Kidney epithelial cell (primary cell): Measurements from ENCODE around the gene CPNE8. TPM values are rescaled to one million over a fixed set of nuclear protein-coding genes. Genes with fewer than 3 reads are reported as not detected.

Experiments
- DNase-seq: peaks from one replicate; pipeline ENCODE4 v3.0.0-alpha.2; 2010; ENCODE audit warnings: low read depth
- H3K27me3 ChIP-seq: 2 replicates; pipeline ENCODE4 v1.6.0; 2011; ENCODE audit warnings: low read length; ENCODE audit not compliant: control insufficient read depth, insufficient read depth
- H3K36me3 ChIP-seq: 2 replicates; pipeline ENCODE4 v1.5.1; 2011; ENCODE audit warnings: low read length; ENCODE audit not compliant: control insufficient read depth, insufficient read depth
- H3K4me3 ChIP-seq: 2 replicates; pipeline ENCODE4 v1.5.1; 2011; ENCODE audit warnings: low read depth, mild to moderate bottlenecking, control low read depth, low read length
- CTCF ChIP-seq: IDR thresholded peaks from 2 replicates; pipeline ENCODE4 v1.5.1; 2011; ENCODE audit warnings: mild to moderate bottlenecking, moderate library complexity, low read length, control low read depth, inconsistent platforms; ENCODE audit not compliant: insufficient read depth, poor library complexity, severe bottlenecking
- total RNA-seq: library from RNA; depleted of rRNA; stranded (reverse); fragments of >200 nt; gene quantifications from 2 replicates; pipeline ENCODE4 v1.2.3, GENCODE V29; 2015

The CPNE8 gene
- total RNA-seq, 1 donor from 2014 or later, result 8.0 TPM

GRCh38 chr12:38817942-38818341 lies 87.4 kb downstream of the CPNE8 start:
- Histone ChIP-seq H3K4me3 (no peak overlapping the region), H3K36me3 (no peaks in the 10 kb centered on the region), H3K27me3 (no peaks in the 10 kb centered on the region)
- DNase-seq, result no peak
- TF ChIP-seq CTCF, result no peak

DNA sequence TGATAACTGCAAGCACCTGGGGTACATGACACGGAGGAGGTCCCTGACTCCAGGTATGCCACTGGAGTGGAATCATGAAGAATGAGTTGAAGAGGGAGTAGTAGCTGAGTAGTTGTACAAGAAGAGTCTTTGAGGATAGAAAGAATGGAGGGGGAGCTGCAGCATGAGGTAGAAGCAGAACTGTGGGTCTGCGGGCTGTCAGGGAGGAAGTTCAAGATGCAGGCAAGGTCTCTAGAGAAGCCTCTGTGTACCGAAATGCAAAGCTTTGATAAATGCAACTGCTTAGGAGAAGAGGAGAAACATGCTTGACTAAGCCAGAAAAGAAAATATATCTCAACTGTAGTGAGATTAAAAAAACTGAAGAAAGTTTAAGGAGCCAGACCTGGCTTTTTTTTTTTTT lies 91.5 kb downstream of the CPNE8 start:
- Histone ChIP-seq H3K4me3 (no peak overlapping the region), H3K27me3 (no peaks in the 10 kb centered on the region), H3K36me3 (no peaks in the 10 kb centered on the region)
- no peak for TF ChIP-seq CTCF
- DNase-seq, result no peak

DNA sequence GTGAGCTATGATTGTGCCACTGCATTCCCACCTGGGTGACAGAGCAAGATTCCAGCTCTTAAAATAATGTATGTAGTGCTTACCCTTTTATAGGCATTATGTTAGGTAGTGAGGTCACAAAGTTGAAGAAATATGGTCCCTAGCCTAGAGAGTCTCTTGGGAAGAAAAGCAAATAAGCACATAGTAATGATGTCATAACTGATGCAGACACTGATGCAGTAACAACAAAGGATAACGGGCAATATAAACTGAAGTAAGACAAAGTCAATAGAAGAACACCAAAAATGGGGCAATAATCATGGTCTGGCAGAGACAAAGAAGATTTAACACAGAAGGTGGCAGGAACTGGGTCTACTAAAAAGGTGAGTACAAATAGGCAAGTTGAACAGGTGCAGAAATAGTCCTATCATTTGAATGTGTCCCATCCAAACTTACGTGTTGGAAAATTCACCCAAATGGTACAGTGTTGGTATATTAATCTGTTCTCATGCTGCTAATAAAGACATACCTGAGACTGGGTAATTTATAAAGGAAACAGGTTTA lies 93.5 kb downstream of the CPNE8 start:
- H3K4me3 ChIP-seq, result no peak overlapping the region

DNA sequence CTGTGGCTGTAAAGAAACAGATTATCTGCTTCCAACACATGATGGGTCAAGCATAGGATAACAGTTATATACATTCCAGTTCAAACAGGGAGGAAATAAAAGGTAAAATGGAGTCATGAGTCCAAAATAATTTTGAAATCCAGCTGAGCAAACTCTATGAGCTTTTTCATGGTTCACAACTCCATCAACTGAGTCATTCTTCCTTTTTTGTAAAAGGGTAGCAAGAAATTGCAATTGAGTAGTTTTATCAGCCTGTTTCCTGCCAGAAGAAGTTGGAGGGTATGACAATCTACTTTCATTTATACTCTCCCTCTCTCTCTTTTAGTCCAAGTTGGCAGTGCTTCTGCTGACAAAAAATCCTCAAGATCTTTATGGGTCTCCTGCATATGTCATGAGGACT lies 95.6 kb downstream of the CPNE8 start:
- Histone ChIP-seq H3K4me3 (no peak overlapping the region), H3K36me3 (no peaks in the 10 kb centered on the region), H3K27me3 (no peaks in the 10 kb centered on the region)
- no peak for TF ChIP-seq CTCF
- DNase-seq, result no peak

More for the DNA sequence above, 93.5 kb downstream of the CPNE8 start:
- H3K36me3 ChIP-seq, result no peaks in the 10 kb centered on the region
- TF ChIP-seq CTCF, result no peak
- no peaks in the 10 kb centered on the region for H3K27me3 ChIP-seq
- no peak for DNase-seq

DNA sequence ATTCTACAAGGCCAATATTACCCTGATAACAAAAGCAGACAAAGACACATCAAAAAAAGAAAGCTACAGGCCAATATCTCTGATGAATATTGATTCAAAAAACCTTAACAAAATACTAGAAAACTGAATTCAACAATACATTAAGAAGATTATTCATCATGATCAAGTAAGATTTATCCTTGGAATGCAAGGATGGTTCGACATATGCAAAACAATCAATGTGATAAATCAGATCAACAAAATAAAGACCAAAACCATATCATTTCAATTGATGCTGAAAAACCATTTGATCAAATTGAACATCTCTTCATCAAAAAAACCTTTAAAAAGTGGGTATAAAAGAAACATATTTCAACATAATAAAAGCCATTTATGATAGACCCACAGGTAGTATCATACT lies 117.3 kb downstream of the CPNE8 start:
- TF ChIP-seq CTCF, result no peak
- Histone ChIP-seq H3K27me3 (no peaks in the 10 kb centered on the region), H3K36me3 (no peaks in the 10 kb centered on the region), H3K4me3 (no peak overlapping the region)
- no peak for DNase-seq

DNA sequence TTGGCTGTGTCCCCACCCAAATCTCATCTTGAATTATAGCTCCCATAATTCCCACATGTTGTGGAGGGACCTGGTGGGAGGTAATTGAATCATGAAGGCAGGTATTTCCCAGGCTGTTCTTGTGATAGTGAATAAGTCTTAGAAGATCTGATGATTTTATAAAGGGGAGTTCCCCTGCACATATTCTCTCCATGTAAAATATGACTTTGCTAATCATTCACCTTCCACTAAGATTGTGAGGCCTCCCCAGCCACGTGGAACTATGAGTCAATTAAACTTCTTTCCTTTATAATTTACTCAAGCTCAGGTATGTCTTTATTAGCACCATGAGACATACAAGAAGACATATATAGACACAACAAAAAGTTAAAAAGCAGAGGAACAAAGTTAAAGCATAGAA lies 120.0 kb downstream of the CPNE8 start:
- H3K4me3 ChIP-seq, result no peak overlapping the region
- no peaks in the 10 kb centered on the region for H3K36me3 ChIP-seq
- no peak for TF ChIP-seq CTCF
- no peak for DNase-seq
- no peaks in the 10 kb centered on the region for H3K27me3 ChIP-seq
